CD4-positive, alpha-beta T cell (primary cell): ENCODE data around the gene NHSL2. TPM values are rescaled to one million over a fixed set of nuclear protein-coding genes. Genes with fewer than 3 reads are reported as not detected.

Experiments
- ATAC-seq: fragments of 200-7000 bp; cut with Tn5 transposase; one replicate; pipeline ENCODE4 v1.10.0; 2022; ENCODE audit warnings: mild to moderate bottlenecking; ENCODE audit not compliant: poor library complexity
- CTCF ChIA-PET: fragments of 350-600 bp; sonication (Branson Sonifier 250); formaldehyde crosslinking; loops from one replicate; lab custom pipeline; 2021; ENCODE audit warnings: antibody characterized with exemption, inconsistent platforms; lab: Charles Lee
- POLR2A ChIA-PET: fragments of 350-600 bp; sonication (Branson Sonifier 250); formaldehyde crosslinking; loops from one replicate; lab custom pipeline; 2021; ENCODE audit warnings: antibody characterized with exemption, inconsistent platforms; lab: Charles Lee
- DNase-seq, 14 experiments: peaks; one replicate each; pipeline ENCODE4 v3.0.0-alpha.2; 2013 to 2020; ENCODE audit warnings: mixed read lengths in 2 of 14
- H3K27ac ChIP-seq, 2 donors: one replicate each; pipeline versions ENCODE4 v1.5.1 to v1.7.0; 2013; ENCODE audit warnings: low read length in 2 of 2, low read depth in 1 of 2, mild to moderate bottlenecking in 1 of 2
- H3K27me3 ChIP-seq, 2 experiments: 1 replicate in 1 of 2; 2 replicates in 1 of 2; pipeline versions ENCODE4 v1.6.1 to v1.7.0; 2013; ENCODE audit warnings: low read length in 2 of 2, control low read depth in 1 of 2, mild to moderate bottlenecking in 1 of 2, moderate library complexity in 1 of 2; ENCODE audit not compliant: insufficient read depth in 2 of 2, control insufficient read depth in 1 of 2
- H3K36me3 ChIP-seq: one replicate; pipeline ENCODE4 v1.6.1; 2013; ENCODE audit warnings: low read length, control low read depth; ENCODE audit not compliant: insufficient read depth
- H3K4me1 ChIP-seq: one replicate; pipeline ENCODE4 v1.6.1; 2013; ENCODE audit warnings: low read length, control low read depth; ENCODE audit not compliant: insufficient read depth
- H3K4me3 ChIP-seq: one replicate; pipeline ENCODE4 v1.5.1; 2013; ENCODE audit warnings: mild to moderate bottlenecking, low read length, moderate library complexity
- H3K9me3 ChIP-seq, 2 experiments: 1 replicate in 1 of 2; 2 replicates in 1 of 2; pipeline versions ENCODE4 v1.6.1 to v1.7.0; 2013; ENCODE audit warnings: low read length in 2 of 2, mild to moderate bottlenecking in 2 of 2, control low read depth in 1 of 2, moderate library complexity in 1 of 2; ENCODE audit not compliant: control insufficient read depth in 1 of 2, insufficient read depth in 1 of 2
- H3K27ac Mint-ChIP-seq: one replicate; pipeline ENCODE4 v1.8.0; 2020; ENCODE audit warnings: mixed read lengths
- H3K27me3 Mint-ChIP-seq: one replicate; pipeline ENCODE4 v1.8.0; 2021; ENCODE audit warnings: mixed read lengths
- H3K36me3 Mint-ChIP-seq: one replicate; pipeline ENCODE4 v1.8.0; 2021; ENCODE audit warnings: low read depth, mixed read lengths
- H3K4me1 Mint-ChIP-seq: one replicate; pipeline ENCODE4 v1.8.0; 2021; ENCODE audit warnings: low read depth, mixed read lengths
- H3K4me3 Mint-ChIP-seq: one replicate; pipeline ENCODE4 v1.8.0; 2020; ENCODE audit warnings: mild to moderate bottlenecking, mixed read lengths
- H3K9me3 Mint-ChIP-seq: one replicate; pipeline ENCODE4 v1.8.0; 2020; ENCODE audit warnings: mixed read lengths
- CTCF ChIP-seq: fragments of 200-600 bp; IDR thresholded peaks from one replicate; pipeline ENCODE4 v1.8.0; 2022; ENCODE audit warnings: antibody characterized with exemption, mild to moderate bottlenecking
- intact Hi-C, 2 experiments: fragments of 100-400 bp; cut with DNase I in 1 of 2; cut with micrococcal nuclease in 1 of 2; formaldehyde crosslinking; loops; one replicate each; pipeline versions ENCODE4 v1.15.1 to v1.9.0; 2023 to 2025; cut with DNase I, micrococcal nuclease
- total RNA-seq, 174 experiments: library from RNA in 2 of 174; stranded (reverse) in 2 of 174; gene quantifications; one replicate each; pipeline ENCODE4 v1.2.3 and lab custom pipeline; 2021 to 2026

Gene NHSL2
- total RNA-seq, 2 experiments from 2014 or later = 1.3 to 1.5 TPM

- H3K27me3 Mint-ChIP-seq = no peaks in the 10 kb centered on the region
- Histone ChIP-seq H3K4me1 (peaks cover 18% of the 10 kb centered on the region), H3K36me3 (no peaks in the 10 kb centered on the region), H3K27ac (no peak overlapping the region), H3K27me3 (no peaks in the 10 kb centered on the region), H3K4me3 (no peak overlapping the region), H3K9me3 (no peaks in the 10 kb centered on the region)
- intact Hi-C loops = no loop called here
- H3K9me3 Mint-ChIP-seq = no peaks in the 10 kb centered on the region
- no peak overlapping the region for H3K27ac Mint-ChIP-seq
- POLR2A ChIA-PET = no interaction called here
- H3K36me3 Mint-ChIP-seq = no peaks in the 10 kb centered on the region
- CTCF ChIA-PET = interaction anchor here (0.7 kb wide), 1 partner anchor 17 kb away, joined by 3 read pairs; no protein-coding TSS in a partner anchor
- DNase-seq (no peak), ATAC-seq (no peak)
- TF ChIP-seq CTCF = no peak
- H3K4me3 Mint-ChIP-seq = no peak overlapping the region
- H3K4me1 Mint-ChIP-seq = peaks cover 9% of the 10 kb centered on the region
Observed at GRCh38 chrX:72081605-72082320, 171.1 kb downstream of the NHSL2 start.

GRCh38 chrX:72083291-72083690 lies 172.6 kb downstream of the NHSL2 start:
- H3K9me3 ChIP-seq = no peaks in the 10 kb centered on the region
- no peak overlapping the region for H3K27ac Mint-ChIP-seq
- DNase-seq = no peak
- no peak for TF ChIP-seq CTCF
- H3K9me3 Mint-ChIP-seq = no peaks in the 10 kb centered on the region
- intact Hi-C loops = no loop called here
- CTCF ChIA-PET = interaction anchor here (1.3 kb wide), 1 partner anchor 84 kb away, joined by 4 read pairs; no protein-coding TSS in a partner anchor
- H3K4me1 Mint-ChIP-seq = peaks cover 7% of the 10 kb centered on the region
- no peaks in the 10 kb centered on the region for H3K27me3 Mint-ChIP-seq
- H3K27me3 ChIP-seq = no peaks in the 10 kb centered on the region
- H3K4me1 ChIP-seq = peaks cover 6% of the 10 kb centered on the region
- no peak for ATAC-seq
- H3K36me3 ChIP-seq = no peaks in the 10 kb centered on the region
- POLR2A ChIA-PET = no interaction called here
- no peak overlapping the region for H3K27ac ChIP-seq
- H3K4me3 ChIP-seq = no peak overlapping the region
- H3K4me3 Mint-ChIP-seq = no peak overlapping the region
- no peaks in the 10 kb centered on the region for H3K36me3 Mint-ChIP-seq

GRCh38 chrX:72084114-72084513 lies 173.5 kb downstream of the NHSL2 start:
- Mint-ChIP-seq H3K9me3 (no peaks in the 10 kb centered on the region), H3K4me3 (no peak overlapping the region), H3K27me3 (no peaks in the 10 kb centered on the region), H3K27ac (no peak overlapping the region), H3K4me1 (no peaks in the 10 kb centered on the region), H3K36me3 (no peaks in the 10 kb centered on the region)
- Histone ChIP-seq H3K36me3 (no peaks in the 10 kb centered on the region), H3K27ac (no peak overlapping the region), H3K27me3 (no peaks in the 10 kb centered on the region), H3K9me3 (no peaks in the 10 kb centered on the region), H3K4me3 (no peak overlapping the region), H3K4me1 (no peaks in the 10 kb centered on the region)
- ChIA-PET POLR2A (no interaction called here), CTCF (interaction anchor here (1.3 kb wide), 1 partner anchor 85 kb away, joined by 4 read pairs; no protein-coding TSS in a partner anchor)
- DNase-seq = no peak
- no peak for ATAC-seq
- no peak for TF ChIP-seq CTCF
- intact Hi-C loops = no loop called here
